Fibroblast of gingiva (primary cell): Measurements from ENCODE around the gene LAMTOR3.
"Not testable (repeated sequence)": the region's sequence is repeated elsewhere in the genome, so short reads cannot be mapped to it uniquely, and the experiment has no call there.

Source experiments
- DNase-seq: peaks from one replicate; pipeline ENCODE4 v3.0.0-alpha.2; 2011; ENCODE audit warnings: low read depth

The LAMTOR3 gene

GRCh38 chr4:99830051-99830450, 64.2 kb downstream of the LAMTOR3 start:
- not testable (repeated sequence) for DNase-seq

DNA sequence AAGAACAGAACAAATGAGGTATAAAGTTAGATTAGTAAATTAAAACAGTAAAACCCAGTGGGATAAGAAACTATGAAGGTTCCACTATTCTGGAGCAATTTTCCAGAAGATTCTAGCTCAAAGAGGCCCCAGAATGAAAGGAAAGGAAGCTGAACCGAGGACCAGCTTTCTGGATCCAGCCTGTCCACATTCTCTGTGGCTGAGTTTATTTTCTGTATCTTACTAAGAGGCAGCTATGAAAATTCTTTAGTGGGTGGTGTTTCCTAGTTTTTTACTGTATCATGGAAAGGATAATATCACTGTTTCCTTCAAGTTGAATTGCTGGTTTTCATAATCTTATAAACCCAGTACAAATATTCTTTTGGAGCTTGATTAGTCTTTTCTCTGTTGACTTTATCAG, 65.8 kb downstream of the LAMTOR3 start:
- DNase-seq: no peak
